SK-N-MC (cell line): ENCODE data around the gene GID4.

Experiments
- EZH2 ChIP-seq: fragments of 200-600 bp; sonication (generic); IDR thresholded peaks from one replicate; pipeline ENCODE4 v1.6.1; 2017; ENCODE audit warnings: antibody characterized with exemption
- POLR2AphosphoS5 ChIP-seq: IDR thresholded peaks from 2 replicates; pipeline ENCODE4 v1.6.1; 2012; ENCODE audit warnings: mild to moderate bottlenecking, low read depth, low read length, borderline replicate concordance

GRCh38 chr17:17993366-17993765, 45.8 kb upstream of the GID4 start:
- TF ChIP-seq EZH2 = no peak
- TF ChIP-seq POLR2AphosphoS5 = no peak
